WI38 (cell line): ENCODE results near the gene MAD1L1.

Source experiments
- H3K4me3 ChIP-seq: 2 replicates; pipeline ENCODE4 v1.5.1; 2011; ENCODE audit warnings: low read depth, mild to moderate bottlenecking, control low read depth, low read length
- CTCF ChIP-seq: IDR thresholded peaks from 2 replicates; pipeline ENCODE4 v1.5.1; 2012; ENCODE audit warnings: low read depth, mild to moderate bottlenecking, control low read depth, low read length

MAD1L1 gene

GRCh38 chr7:2071133-2071832 is 161.5 kb downstream of the MAD1L1 start:
- TF ChIP-seq CTCF, result no peak
- no peak overlapping the region for H3K4me3 ChIP-seq

- no peak for TF ChIP-seq CTCF
- H3K4me3 ChIP-seq, result no peak overlapping the region
Observed at GRCh38 chr7:2070151-2070763, 162.5 kb downstream of the MAD1L1 start.

- no peak for TF ChIP-seq CTCF
- no peak overlapping the region for H3K4me3 ChIP-seq
Observed at GRCh38 chr7:2069472-2069860, 163.3 kb downstream of the MAD1L1 start.

GRCh38 chr7:2068693-2069471 is 163.9 kb downstream of the MAD1L1 start:
- TF ChIP-seq CTCF, result no peak

GRCh38 chr7:2066251-2066919 is 166.4 kb downstream of the MAD1L1 start:
- H3K4me3 ChIP-seq, result no peak overlapping the region
- TF ChIP-seq CTCF, result no peak

More at GRCh38 chr7:2068693-2069471, 163.9 kb downstream of the MAD1L1 start:
- no peak overlapping the region for H3K4me3 ChIP-seq

GRCh38 chr7:2065528-2065927 is 167.2 kb downstream of the MAD1L1 start:
- no peak for TF ChIP-seq CTCF
- H3K4me3 ChIP-seq, result no peak overlapping the region
